ENCODE measurements around the gene ZNF497.

- TF ChIP-seq CTCF (IDR thresholded peaks at IDR 0.05 in 8 of 11, conservative IDR thresholded peaks at IDR 0.05 in 3 of 11) (no peak), POLR2A (IDR thresholded peaks at IDR 0.05) (no peak), POLR2AphosphoS5 (IDR thresholded peaks at IDR 0.05) (no peak)
These were observed 31.1 kb upstream of the ZNF497 start for GRCh38 chr19:58393725-58394033.
